Measurements from ENCODE around the gene KIF26B.

The KIF26B gene

GRCh38 chr1:245582026-245582425, 427.2 kb downstream of the KIF26B start:
- no peak for DNase-seq

GRCh38 chr1:245583081-245583480, 428.3 kb downstream of the KIF26B start:
- DNase-seq: no peak

DNA sequence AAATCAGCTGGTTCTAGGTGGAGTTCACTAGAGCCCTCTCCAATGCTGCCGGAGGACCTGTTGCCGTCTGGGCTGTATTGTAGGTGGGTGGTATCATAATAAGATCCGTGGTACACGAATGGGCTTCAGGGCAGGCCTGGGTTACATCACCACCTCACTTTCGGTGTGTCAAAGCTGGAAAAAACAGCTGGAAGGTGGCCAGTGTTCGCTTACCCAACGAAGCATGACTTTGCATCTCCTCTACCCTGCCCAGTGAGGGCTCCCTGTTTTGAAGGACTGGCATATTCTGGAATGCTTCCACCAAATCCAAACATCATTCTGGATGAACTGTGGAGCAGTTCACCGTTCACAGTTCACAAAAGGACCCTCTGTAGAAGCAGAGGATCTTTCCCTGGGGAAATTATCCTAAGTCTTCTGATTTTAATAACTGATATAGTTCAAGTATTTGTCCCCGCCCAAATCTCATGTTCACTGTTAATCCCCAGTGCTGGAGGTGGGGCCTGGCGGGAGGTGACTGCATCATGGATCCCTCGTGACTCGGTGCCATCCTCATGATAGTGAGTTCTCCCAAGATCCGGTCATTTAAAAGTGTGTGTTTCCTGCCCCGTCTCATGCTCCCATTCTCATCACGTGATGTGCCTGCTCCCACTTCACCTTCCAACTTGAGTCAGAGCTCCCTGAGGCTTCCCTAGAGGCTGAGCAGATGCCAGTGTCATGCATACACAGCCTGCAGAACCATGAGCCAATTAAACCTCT, 429.0 kb downstream of the KIF26B start:
- DNase-seq: no peak

DNA sequence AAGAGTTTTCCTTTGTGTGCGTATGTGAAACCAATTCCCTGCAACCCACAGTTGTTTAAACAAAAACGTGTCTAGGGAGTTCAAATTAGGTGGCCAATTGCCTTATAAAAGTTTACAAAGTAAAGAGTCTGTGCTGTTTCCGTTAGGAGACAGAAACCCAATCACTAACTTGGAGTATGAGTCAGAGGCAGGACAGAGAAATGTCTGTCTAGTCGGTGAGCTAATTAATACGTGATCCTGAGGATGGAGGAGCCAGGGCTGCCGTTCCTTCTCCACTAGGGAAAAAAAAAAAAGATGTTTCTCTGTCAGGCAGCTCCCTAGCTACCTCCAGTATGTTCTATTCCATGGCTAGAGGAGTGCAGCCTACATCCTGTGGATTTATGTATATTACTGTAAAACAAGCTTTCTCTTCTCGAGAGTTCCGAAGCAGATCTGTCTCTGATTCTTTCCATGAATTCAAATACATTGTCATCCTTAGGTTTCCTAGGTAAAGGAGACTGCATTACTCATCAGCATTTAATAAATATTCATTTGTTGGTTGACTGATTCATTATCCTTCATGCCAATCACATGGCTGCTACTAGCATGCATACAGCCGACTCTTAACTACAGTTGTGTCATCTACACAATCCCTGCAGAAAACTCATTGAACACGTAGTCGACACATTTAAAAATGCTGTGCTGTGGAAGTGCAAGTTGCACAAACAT, 430.6 kb downstream of the KIF26B start:
- DNase-seq: no peak

GRCh38 chr1:245587435-245588115, 432.8 kb downstream of the KIF26B start:
- DNase-seq: no peak

- no peak for DNase-seq
Observed at GRCh38 chr1:245588116-245588639, 433.4 kb downstream of the KIF26B start.

GRCh38 chr1:245589316-245589715, 434.5 kb downstream of the KIF26B start:
- DNase-seq: no peak

DNA sequence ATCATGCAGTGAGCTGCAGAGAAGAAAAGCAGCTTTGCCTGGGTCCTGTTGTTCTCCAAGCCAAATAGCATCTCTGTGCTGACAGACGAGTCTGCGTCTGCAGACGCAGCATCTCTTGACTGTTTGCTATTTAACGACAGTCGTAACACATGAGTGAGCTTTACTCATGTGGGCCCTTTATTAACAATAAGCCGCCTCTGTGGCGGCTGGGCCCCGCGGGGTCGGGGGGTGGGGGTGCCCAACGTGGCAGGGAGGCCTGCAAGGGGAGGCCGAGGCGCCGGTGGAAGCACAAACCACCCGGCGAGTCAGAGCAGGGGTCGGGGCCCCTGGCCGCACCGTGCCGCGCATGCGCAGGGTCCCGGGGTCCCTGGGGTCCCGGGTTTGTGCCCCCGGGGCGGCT, 435.1 kb downstream of the KIF26B start:
- no peak for DNase-seq

GRCh38 chr1:245590726-245591125, 435.9 kb downstream of the KIF26B start:
- no peak for DNase-seq

DNA sequence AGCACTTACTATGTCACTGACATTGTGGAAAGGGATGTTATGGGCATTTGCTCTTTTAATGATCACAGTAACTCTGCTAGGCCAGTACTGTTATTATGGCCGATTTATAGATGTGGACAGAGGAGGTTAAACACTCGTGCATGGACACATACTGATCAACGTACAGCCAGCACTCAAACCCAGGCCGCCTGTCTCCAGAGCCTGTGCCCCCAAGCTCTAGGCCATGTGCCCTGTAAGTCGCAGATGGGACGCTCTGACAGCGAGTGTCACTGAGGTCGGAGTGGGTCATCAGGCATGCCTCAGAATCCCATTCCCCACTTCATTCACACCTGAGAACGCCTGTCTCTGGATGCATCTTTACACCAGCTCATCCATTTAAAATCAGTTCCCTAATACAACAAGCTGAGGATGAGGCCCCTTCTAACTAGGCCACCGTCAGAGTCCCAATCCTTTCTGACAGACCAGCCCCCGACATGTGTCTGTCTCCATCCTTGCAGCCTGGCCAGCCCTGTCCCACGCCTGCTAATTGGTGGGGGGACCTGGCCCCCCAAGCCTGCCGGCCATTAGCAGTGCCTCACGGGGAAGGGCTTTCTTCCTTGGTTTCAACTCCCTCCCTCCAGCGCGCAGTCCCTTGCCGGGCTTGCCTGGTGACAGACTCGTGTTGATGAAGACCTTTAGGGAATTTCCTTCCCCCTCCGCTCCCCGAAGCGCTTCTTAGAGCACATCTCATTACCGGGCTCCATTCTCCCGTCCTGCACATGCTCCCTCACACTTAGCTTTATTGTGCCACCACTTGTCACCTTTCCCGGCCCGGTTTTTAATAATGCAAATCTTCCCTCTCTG, 436.8 kb downstream of the KIF26B start:
- no peak for DNase-seq

- DNase-seq: no peak
Observed at GRCh38 chr1:245592189-245592460, 437.3 kb downstream of the KIF26B start.

- no peak for DNase-seq
Observed at GRCh38 chr1:245598524-245599305, 443.9 kb downstream of the KIF26B start.

DNA sequence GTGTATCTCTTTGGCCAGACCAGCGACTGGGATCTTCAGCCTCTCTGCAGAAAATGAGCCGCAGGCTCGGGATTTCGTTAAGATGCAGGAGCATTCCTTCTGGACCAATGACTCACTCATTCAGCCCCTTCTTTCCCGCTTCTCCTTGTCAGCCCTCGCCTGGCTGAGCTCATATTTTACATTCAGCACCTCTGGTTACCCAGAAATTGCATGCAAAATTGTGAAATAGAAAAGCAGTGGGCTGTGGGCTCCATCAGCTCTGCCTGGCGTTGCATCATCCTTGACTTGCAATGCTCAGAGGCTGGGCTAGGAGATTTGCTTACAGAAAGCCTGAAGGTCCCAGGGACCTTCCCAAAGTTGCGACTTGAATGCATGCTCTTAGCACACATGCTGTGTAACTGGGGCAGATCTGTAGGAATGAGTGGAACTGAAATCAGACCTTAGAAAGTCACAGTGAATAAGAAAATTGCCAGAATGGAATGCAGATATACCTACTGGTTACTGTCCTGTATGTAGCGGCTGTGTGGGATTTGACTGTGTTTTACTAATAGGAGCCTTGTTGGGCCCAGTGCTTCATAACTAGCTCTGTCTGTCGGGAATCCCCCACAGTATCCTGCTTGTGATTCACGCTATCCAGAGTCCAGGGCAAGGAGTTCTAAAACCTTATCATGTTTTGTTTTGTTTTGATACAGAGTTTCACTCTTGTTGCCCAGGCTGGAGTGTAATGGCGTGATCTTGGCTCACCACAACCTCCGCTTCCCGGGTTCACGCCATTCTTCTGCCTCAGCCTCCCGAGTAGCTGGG, 444.8 kb downstream of the KIF26B start:
- no peak for DNase-seq

DNA sequence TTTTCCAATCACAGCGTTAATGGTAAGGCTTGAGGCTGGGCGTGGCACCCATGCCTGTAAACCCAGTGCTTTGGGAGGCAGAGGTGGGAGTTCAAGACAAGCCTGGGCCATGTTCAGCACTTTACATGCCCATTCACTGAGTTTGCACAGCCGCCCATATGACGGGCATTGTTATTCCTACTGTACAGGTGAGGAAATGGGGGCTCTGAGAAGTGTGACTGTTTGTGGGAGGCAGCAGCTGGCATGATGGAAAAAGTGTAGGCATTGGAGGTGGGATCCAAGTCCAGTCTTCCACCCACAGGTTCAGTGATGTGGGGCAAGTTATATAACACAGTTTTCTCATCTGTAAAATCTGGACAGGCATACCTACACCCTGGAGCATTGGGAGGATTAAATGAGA, 445.9 kb downstream of the KIF26B start:
- no peak for DNase-seq

- no peak for DNase-seq
Observed at GRCh38 chr1:245603311-245603865, 448.6 kb downstream of the KIF26B start.

- no peak for DNase-seq
Observed at GRCh38 chr1:245604979-245605378, 450.2 kb downstream of the KIF26B start.

DNA sequence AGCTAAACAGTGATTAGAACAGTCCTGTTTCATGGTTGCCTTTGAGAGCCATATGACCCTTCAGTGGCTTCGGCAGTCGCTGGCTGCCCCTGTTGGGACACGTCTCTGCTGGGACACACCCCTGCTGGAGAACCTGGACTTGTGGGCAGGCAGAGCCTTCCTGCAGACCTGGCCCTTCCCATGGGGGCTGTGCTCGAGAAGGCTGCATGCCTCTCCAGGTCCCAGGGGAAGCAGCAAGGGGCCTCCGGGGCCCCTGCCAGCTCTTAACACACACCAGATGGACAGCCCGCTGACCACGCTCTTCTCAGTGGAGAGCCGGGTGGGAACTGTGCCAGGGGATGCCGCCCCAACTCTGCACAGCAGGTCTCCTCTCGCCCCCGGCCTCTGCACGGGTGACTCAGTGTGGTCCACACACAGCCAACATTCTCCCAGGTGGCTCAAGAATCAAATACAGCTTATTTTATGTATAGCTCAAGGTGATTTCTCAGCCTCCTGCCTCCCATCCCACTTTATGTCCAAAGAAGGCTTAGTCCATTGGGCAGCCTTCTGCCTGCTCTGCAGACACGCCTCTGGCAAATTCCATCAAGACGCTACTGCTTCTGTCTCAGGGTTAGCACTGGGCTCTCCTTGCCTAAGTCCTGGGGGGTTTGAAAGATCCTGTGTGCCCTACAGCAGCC, 450.8 kb downstream of the KIF26B start:
- DNase-seq: no peak

GRCh38 chr1:245606157-245606725, 451.5 kb downstream of the KIF26B start:
- no peak for DNase-seq

DNA sequence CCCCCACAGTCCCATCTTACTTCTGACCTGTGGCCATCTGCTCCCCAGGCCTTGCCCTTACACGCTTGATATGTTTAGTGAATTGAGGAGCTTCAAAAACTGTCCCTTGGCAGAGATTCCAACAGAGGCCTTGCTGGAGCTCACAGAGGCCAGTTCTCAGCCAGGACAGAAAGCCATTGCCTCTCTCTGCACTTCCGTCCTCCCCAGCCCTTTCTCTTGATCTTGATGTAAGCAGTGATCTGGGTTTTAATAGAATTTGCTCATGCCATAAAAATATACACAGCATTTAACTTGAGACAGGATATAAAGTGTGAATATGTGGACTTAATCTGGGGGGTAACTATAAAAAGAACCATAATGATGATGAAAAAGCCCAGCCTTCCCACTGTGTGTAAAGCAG, 453.5 kb downstream of the KIF26B start:
- DNase-seq: no peak

All from activated CD8-positive, alpha-beta memory T cell treated with anti-CD3 and anti-CD28 coated beads for 24 hours (primary cell).